22Rv1 (cell line): ENCODE results near the gene RPS29.

ENCODE experiments used
- ZFX ChIP-seq: fragments of 450-650 bp; IDR thresholded peaks from 2 replicates; pipeline ENCODE4 v1.6.1; 2017; ENCODE audit warnings: antibody characterized with exemption, borderline replicate concordance
- TF ChIP-seq, protein P1 (sequence below): fragments of 450-650 bp; IDR thresholded peaks from 2 replicates; pipeline ENCODE4 v1.5.1; 2017; ENCODE audit warnings: mild to moderate bottlenecking

DNA sequence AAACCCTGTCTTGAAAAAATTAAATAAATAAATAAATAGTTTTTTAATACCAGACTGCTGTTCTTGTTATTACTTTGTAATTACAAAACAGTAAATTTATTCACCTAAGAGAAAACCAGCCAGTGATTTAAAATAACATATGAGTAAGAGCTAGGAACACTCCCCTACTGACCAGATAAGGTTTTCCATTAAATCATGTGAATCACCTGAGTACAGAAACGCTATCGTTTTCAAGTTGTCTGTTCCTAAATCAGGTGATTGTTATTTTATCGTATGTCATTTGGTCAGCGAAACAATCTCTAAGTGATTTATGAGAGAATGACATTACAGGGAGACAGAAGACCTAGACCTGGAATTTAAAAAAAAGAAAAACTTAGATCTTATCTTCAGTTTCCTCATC lies 47.3 kb downstream of the RPS29 start:
- TF ChIP-seq, protein P1, sequence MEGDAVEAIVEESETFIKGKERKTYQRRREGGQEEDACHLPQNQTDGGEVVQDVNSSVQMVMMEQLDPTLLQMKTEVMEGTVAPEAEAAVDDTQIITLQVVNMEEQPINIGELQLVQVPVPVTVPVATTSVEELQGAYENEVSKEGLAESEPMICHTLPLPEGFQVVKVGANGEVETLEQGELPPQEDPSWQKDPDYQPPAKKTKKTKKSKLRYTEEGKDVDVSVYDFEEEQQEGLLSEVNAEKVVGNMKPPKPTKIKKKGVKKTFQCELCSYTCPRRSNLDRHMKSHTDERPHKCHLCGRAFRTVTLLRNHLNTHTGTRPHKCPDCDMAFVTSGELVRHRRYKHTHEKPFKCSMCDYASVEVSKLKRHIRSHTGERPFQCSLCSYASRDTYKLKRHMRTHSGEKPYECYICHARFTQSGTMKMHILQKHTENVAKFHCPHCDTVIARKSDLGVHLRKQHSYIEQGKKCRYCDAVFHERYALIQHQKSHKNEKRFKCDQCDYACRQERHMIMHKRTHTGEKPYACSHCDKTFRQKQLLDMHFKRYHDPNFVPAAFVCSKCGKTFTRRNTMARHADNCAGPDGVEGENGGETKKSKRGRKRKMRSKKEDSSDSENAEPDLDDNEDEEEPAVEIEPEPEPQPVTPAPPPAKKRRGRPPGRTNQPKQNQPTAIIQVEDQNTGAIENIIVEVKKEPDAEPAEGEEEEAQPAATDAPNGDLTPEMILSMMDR = no peak
- no peak for TF ChIP-seq ZFX
